IPS DF 4.7 (cell line): ENCODE results near the gene SSBP2.
"Not testable (repeated sequence)": the region's sequence is repeated elsewhere in the genome, so short reads cannot be mapped to it uniquely, and the experiment has no call there.

Experiments
- DNase-seq: peaks from one replicate; pipeline ENCODE4 v3.0.0-alpha.2; 2013; ENCODE audit warnings: low spot score; ENCODE audit errors: extremely low read depth

The SSBP2 gene

DNA sequence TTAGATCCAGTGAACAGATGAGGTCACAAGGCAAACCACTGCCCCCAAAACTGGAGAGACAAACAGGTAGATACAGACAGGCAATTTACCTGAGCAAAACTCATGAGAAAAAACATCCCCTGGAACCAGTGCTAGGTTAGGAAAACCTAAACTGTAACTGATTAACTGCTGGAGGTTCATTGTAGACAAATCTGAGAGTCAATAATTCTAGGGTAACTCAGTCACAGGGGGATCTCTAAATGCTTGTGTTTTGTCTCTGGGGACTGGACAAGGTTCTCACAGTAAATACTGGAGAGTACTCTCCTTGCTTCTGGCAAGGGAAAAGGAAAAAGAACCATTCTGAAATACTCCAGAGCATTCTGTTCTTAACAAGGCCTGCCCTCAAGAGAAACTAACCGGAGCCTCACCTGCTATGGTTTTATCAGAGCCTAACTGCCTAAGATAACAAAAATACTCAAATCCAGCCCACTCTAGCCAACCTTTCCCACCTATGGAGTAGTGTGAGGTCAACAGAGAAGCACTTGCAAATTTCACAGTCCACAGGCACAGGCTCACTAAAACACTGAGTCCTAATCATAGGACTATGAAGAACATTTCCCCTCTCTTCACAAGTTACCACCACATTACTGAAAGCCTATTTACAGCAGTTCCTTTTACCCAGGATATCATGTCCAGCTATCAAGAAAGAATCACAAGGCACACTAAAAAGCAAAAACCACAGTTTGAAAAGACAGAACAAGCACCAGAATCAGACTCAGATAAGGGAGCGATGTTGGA lies 217.1 kb downstream of the SSBP2 start:
- DNase-seq, result no peak

DNA sequence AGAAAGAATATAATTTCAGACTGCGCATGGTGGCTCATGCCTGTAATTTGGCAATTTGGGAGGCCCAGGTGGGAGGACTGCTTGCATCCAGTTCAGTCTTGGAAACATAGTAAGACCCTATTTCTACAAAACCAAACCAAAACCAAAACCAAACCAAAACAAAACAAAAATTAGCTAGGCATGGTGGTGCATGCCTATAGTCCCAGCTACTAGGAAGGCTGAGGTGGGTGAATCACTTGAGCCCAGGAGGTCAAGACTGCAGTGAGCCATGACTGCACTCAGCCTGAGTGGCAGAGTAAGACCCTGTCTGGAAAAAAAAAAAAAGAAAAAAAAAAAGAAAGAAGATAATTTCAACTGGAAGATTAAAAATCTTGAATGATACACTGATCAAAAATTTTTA lies 220.0 kb downstream of the SSBP2 start:
- DNase-seq, result no peak

DNA sequence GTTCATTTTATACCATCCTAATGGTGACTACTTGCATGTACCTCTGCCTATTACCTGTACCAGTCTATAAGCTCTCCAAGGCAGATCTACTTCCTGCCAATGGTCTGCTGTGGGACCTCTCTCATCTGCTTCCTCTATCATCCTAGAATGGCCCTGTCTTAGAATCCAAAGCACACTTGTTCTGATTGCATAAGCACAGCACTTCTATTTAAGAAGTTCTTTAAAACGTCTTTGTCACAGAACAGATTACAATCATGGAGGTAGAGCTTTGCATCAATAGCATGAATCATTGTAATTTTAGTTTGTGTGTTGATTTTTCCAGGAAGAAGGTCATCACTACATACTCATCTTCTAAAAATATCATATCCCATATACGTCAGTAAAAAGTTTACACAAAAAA lies 225.2 kb downstream of the SSBP2 start:
- DNase-seq, result no peak

DNA sequence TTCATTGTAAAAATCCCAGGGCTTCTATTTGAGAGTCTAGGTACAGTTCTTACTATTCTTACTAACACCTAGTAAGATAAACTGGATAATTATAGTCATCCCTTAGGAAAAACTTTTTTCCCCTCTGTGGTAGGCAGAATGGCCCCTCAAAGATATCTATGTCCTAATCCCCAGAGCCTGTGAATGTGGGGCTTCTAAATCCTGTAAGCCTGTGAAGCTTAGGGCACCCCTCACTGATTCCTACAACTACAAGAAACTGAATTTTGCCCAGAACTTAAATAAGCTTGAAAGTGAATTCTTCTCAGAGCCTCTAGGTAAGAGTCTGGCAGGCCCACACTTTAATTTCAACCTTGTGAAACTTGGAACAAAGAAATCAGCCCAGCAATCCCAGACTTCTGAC lies 226.9 kb downstream of the SSBP2 start:
- no peak for DNase-seq

DNA sequence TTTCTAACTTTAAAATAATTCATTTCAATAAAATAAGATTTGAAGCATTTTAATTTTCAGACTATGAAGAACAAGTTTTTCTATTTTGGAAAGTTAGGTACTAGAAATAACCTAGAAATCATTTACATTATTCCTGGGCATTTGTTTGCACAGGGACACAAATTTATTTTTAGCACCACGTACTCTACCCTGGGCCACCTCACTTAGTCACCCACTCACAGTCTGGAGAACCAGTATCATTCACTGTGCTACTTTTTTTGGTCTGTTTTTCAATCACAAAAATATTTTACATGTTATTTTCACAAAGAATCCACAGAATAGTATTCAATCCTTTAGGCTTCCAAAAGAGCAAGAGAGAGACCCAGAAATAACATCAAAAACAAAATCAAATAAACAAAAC lies 228.3 kb downstream of the SSBP2 start:
- no peak for DNase-seq

DNA sequence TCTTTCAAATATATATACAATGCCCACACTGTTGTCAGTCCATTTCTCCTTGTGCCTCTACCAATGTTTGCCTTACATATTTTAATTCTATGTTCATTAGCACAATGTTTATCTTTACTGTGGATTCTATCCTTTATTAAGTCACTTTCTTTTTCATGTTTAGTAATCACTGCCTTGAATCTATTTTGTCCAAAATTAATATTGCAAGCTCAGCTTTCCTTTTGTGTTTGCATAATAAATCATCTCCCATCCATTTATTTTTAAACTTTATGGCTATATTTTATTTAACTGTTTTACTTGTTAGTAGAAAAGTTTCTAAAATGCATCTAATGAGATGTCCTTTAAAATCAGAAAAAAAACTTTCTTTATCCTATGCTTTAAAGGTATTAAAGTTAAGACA lies 230.1 kb downstream of the SSBP2 start:
- DNase-seq, result no peak

DNA sequence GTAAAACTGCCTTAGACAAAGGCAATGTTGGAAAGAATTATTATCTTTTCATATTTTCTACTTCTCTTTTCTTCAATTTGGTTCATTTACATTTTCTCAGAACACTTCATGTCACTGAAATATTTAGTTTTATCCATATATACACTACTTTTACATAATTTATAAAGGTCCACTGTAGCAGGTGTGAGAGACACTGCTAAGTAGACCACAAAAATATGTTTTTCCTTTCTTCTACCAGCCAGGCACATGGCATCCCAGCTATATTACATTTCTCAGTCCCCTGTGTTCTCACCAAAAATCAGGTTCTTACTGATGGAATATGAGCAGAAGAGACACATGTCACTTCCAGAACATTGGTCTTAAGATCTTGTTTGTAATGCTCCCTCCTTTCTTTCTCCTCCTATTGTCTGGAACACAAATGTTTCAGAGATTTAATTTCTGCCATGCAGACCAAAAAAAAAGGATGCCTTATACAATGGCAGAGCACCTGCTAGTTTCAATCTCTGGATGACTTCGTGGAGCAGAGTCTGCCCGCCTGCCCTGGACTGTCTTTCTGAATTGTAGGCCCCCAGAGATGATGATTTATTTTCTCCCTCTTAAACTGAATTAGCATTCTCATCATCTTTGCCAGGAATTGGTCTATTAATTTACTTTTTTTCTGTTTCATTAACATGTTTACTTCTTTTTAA lies 231.5 kb downstream of the SSBP2 start:
- DNase-seq, result no peak

DNA sequence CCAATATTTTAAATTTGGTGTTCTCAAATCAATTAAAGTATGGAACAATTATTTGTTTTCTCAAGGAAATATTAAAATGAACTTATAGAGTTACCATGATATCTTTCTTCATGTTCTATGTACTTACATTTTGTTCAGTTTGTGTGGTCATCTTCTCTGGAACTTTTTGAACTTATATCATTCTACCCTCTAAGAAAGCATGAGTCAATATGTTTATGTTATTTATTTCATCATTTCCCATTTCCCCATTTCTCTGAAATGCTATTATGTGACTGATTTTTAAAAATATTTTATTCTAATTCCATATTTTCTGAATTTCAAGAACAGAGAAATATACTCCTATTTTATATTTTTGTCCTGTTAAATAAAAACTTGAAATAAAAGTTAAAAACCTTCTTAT lies 233.4 kb downstream of the SSBP2 start:
- DNase-seq, result no peak

DNA sequence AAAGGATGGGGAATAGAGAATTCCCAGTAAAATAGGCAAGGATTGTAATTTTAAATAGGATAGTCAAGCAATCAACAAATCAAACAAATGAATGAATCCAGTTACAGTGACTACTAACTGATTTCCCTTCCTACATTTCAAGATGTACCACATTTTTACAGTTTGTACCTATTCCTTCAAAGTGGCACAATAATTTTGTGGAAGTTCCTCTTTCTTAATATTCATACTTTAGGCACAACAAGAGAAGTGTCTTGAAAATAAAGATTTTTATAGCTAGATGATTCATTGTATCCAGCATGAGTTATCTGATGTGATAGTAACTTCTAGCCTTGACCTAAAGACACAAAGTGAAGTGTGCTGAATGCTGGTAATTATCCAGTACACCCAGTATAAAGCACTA lies 234.8 kb downstream of the SSBP2 start:
- DNase-seq, result no peak

DNA sequence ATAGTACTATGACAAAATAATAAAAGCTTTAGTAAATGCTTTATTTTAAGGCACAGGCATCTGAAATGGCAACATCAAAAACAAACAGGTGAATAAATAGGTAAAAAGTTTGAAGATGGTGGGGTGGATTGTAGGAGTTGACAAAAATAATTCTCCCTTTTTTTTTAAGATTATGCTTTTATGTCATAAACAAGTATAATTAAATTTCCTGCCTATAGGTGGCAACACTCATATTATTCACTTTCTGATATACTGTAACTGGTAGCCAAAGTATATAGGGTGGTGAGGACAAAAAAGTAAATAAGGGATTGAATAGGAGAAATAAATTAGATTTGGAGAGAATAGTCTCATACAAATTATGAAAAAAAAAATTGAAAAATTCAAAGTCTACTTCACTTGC lies 236.9 kb downstream of the SSBP2 start:
- DNase-seq, result no peak

DNA sequence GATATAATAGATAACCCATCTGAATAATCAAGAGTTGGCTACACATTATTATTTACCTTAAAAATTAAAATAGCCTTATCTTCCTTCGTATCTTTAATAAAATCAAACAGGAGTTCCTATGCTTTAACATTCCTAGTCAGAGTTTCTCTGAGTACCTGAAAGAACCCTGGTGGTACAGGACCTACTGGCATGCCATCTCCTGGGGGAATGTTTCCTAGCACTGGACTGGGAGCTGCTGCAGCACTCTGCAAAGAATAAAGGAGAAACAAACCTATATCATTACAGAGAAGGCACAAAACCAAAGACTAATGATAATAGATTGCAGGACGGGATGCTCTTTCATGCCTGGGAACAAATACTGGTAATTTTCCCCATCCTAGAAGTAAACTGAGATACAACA lies 237.4 kb downstream of the SSBP2 start:
- DNase-seq, result no peak

DNA sequence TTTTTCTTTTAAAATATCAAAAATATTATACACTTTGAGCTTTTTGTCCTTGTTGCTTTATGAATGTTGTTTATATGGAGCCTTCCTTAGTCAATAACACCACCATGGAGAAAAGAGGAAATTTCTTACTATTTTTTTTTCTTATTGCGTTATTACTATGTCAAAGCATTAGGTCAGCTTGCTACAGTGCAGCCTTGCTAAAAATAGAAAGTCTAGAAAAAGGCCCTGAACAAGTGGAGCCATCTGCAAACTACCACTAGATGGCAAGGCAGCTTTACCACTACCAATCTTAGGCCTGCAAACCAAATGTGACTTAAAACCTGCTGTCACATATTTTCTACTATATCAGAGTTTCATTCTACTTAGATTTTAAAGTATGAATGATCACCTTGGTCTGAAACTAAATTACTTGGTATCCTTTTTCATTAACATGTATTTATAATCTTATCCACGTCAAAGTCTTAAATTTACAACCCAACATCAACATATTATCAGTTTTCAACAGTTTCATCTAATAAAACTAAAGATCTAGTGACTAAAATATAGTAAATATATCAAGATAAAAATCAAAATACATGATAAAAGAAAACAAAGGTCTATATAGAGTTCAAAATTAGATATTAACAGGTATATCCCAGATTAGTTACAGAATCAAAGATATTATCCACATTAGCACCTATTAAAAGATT lies 243.9 kb downstream of the SSBP2 start:
- no peak for DNase-seq

DNA sequence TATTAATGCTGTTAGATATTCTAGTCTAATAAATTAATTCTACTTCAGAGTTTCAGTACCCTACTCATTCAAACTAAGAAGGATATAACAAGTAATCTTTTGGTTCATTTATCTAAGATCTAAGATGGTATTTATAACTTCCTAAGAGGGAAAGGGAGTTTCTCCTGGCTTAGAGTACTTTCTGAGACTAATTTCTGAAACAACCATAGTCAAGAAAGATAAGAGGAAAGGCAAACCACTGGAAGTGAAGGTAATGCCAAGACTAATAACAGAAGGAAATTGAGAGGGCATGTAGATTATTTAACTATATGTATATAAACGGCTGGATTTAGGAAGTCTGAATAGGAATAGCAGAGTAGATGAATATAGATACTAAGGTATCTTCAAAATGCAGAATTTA lies 244.5 kb downstream of the SSBP2 start:
- no peak for DNase-seq

DNA sequence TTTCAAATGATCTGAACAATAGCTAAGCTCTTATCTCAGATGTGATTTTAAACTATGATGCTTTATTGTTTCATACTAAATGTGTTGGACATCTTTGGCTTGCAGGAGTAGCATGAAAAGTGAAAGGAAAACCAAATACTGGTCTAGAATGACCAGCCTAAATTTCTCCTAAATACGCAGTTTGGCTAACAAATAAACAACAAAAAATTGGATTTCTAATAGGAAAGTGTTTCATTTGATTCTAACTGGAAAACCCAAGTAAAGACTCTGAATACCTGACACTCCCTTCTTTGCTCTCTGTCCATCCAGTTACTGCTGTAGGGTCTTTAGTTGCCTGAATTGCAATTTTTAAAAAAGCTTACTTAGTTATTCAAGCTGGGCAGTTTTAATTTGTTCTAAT lies 245.2 kb downstream of the SSBP2 start:
- DNase-seq, result no peak

DNA sequence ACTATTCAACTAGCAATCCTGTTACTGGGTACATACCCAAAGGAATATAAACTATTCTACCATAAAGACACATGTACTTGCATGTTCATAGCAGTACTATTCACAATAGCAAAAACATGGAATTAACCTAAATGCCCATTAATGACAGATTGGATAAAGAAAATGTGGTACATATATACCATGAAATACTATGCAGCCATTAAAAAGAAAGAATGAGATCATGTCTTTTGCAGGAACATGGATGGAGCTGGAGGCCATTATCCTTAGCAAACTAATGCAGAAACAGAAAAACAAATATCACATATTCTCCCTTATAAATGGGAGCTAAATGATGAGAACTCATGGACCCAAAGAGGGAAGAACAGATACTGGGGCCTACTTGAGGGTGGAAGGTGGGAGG lies 247.3 kb downstream of the SSBP2 start:
- DNase-seq, result not testable (repeated sequence)

DNA sequence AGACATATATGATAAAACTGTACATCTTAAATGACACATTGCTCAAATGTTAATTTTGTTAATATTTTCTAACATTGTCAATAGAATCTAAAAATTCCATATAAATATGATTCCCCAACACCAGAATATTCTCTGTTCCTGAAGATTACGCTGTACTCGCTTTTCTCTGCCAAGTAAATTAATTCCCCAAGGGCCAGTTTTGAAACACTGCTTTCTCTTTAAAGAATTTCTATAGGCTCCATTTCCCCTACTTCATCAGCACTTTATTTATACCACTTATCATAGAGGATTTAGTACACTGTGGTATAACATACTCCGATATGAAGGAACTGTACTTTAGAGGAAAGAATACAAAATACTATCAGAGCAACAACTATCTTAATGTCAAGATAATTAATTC lies 255.6 kb downstream of the SSBP2 start:
- no peak for DNase-seq

DNA sequence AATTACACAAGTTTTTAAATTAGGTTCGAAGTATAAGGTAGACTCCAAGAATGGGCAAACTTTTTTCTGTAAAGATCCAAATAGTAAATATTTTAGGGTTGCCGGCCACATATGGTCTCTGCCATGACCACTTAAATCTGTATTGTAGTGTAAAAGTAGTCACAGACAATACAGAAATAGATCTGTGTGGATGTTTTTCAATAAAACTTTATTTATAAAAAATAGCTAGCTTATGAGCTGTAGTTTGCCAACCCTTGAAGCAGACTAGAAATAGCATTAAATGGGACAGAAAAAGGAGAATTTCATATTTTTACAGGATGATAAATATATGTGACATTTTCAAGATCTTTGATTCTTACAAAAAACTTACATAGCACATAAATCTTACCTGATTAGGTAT lies 262.0 kb downstream of the SSBP2 start:
- no peak for DNase-seq

DNA sequence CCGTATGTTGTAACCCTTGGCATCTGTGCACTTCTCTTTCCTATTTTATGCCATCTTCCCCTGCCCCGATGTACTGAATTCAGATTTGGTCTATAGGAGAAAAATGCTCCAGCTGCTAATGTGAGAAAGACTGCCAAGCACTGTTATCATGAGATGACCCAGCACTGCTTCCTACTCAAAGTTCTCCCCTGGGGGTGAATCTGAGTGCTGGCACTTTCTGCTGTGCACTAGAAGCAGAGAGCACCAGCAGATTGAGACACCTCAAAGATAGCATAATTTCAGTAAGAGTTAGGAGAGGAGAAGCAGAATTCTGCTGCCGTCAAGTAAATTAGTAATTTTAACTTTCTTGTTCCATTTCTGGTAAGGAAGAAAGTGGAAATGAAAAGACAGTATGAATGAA lies 264.2 kb downstream of the SSBP2 start:
- no peak for DNase-seq

DNA sequence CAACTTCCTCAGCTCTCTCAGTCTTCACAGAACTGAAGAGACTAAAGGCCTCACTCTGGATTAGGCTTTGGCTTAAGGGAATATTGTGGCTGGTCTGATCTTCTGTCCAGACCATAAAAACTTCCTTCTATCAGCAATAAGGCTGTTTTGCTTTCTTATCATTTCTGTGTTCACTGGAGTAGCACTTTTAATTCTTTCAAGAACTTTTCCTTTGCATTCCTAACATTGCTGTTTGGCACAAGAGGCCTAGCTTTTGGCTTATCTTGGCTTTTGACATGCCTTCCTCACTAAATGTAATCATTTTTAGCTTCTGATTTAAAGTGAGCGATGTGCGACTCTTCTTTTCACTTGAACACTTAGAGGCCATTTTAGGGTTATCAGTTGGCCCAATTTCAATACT lies 268.3 kb downstream of the SSBP2 start:
- no peak for DNase-seq

DNA sequence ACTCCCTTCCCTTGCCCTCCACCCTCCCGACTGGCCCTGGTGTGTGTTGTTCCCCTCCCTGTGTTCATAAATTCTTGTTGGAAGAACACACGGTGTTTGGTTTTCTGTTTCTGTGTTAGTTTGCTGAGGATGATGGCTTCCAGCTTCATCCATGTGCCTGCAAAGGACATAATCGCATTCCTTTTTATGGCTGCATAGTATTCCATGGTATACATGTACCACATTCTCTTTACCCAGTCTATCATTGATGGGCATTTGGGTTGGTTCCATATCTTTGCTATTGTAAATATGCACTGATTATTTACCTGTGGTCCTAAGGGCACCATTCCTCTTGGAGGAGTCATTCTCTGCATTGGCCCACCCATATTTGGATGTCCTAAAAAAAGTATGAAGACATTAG lies 277.5 kb downstream of the SSBP2 start:
- not testable (repeated sequence) for DNase-seq

DNA sequence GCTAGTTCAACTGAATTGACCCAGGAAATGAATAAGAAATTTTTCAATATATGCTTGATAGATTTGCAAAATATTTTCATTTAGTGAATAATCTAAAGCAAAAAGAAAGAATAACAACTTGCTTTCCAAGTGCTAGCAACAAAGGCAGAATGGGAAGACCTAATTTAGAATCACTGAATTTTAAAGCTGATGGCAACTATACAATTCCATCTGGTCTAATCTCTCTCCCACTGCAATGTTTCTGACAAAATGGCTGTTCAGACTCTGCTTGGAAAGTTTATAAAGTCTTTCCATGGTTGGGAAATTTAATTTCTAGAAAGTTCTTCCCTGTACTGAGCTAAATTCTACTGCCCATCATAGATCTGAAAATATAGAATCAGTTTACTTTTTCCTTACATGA lies 281.2 kb downstream of the SSBP2 start:
- no peak for DNase-seq

DNA sequence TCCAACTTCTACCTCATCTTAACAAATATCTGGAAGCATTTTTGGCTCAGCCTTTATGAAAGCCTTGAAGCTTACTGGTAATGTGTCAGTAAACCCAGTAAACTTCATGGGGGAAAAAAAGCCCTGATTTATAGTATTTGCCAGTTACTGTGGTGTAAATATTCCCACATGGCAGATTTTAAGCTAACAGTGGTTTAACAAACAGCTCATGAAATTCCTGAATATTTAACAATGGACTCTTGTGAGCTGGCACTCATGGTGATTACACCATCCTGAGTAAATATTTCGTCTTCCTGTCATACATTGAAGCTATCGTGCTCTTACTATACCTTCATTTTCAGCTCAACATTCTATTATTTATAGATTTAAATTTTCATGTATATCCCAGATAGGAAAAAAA lies 300.0 kb downstream of the SSBP2 start:
- DNase-seq, result no peak

DNA sequence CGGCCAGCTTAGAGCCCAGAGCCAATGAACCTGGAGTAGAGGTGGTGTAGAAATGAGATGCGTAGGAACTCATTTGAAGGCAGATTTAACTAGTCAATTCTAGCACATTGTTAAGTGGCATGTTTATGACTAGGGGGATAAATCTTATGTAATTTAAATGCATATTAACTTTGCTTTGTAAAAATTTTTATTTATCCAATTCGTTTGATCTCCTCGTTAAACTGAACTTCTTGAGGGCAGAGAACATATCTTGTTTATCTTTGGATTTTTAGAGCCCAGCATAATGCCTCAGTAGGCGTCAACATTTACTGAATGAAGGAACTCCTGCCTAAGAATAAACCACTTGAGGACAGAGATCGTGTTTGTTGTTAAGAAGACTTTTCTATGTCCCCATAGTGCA lies 315.9 kb downstream of the SSBP2 start:
- no peak for DNase-seq
